GM12872 (cell line): ENCODE results near the gene ARHGEF11.

ENCODE experiments used
- CTCF ChIP-seq: IDR thresholded peaks from 3 replicates; pipeline ENCODE4 v1.5.1; 2011; ENCODE audit warnings: low read depth, mild to moderate bottlenecking, low read length, moderate library complexity; ENCODE audit not compliant: insufficient read depth

ARHGEF11 gene

GRCh38 chr1:156906206-156906906, 139.2 kb downstream of the ARHGEF11 start:
- TF ChIP-seq CTCF: no peak

- TF ChIP-seq CTCF: no peak
These were observed 139.9 kb downstream of the ARHGEF11 start for GRCh38 chr1:156905651-156906050.

GRCh38 chr1:156905176-156905575, 140.4 kb downstream of the ARHGEF11 start:
- TF ChIP-seq CTCF: no peak

- no peak for TF ChIP-seq CTCF
These were observed 141.2 kb downstream of the ARHGEF11 start for GRCh38 chr1:156904187-156904959.

- no peak for TF ChIP-seq CTCF
These were observed 142.0 kb downstream of the ARHGEF11 start for GRCh38 chr1:156903328-156904091.

GRCh38 chr1:156901966-156902915, 143.3 kb downstream of the ARHGEF11 start:
- no peak for TF ChIP-seq CTCF
